GM19463 (cell line): ENCODE data around the gene ZMIZ1.

Experiments
- ATAC-seq: cut with Tn5 transposase; IDR thresholded peaks from one replicate; pipeline ENCODE4 v1.9.1; 2021; ENCODE audit warnings: mild to moderate bottlenecking, moderate library complexity; ENCODE audit not compliant: unreplicated experiment

Gene ZMIZ1

DNA sequence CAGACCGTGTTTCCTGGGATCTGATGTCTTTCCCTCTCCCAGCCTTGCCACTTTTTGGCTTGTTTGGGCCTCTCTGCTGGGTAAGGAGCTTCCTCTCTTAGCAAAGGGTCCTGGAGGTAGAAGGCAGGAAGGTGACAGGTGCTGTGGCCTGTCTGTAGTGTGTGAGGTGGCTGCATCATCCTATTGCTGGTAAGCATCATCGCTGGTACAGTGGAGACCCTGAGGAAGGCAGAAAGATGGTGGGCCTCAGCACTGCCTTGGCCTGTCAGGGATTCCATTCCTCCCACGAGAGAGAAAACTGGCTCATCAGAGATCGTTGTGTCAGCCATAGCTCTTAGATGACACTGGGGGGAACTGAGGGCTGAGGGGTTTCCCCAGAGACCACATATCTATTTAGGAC is 46.5 kb downstream of the ZMIZ1 start:
- no peak for ATAC-seq

GRCh38 chr10:79116368-79116767 is 47.6 kb downstream of the ZMIZ1 start:
- peak; percentile 41 for ATAC-seq

GRCh38 chr10:79116801-79117723 is 48.3 kb downstream of the ZMIZ1 start:
- ATAC-seq = peak; percentile 88

GRCh38 chr10:79118286-79119202 is 49.8 kb downstream of the ZMIZ1 start:
- ATAC-seq = no peak

DNA sequence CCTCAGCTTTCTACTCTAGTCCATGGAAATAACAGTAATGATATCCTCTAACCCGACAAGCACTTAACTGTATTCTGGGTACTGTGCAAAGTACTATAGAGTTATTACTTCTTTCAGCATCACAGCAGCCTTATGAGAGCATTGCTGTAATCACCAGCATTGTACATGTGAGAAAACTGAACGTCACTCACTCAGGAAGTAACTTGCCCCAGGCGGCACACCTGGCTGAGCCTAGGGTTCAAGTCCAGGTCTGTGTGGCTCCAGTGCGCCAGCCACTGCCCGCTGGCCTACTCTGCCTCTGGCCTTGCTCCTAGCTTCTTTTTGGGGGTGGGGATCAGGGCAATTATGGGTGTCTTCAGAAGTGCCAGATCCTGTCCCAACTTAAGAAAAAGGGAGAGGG is 50.5 kb downstream of the ZMIZ1 start:
- ATAC-seq = no peak

- ATAC-seq = no peak
These were observed 54.8 kb downstream of the ZMIZ1 start for GRCh38 chr10:79123547-79123963.

GRCh38 chr10:79124066-79124465 is 55.3 kb downstream of the ZMIZ1 start:
- ATAC-seq = no peak

- no peak for ATAC-seq
These were observed 56.3 kb downstream of the ZMIZ1 start for GRCh38 chr10:79125092-79125491.

DNA sequence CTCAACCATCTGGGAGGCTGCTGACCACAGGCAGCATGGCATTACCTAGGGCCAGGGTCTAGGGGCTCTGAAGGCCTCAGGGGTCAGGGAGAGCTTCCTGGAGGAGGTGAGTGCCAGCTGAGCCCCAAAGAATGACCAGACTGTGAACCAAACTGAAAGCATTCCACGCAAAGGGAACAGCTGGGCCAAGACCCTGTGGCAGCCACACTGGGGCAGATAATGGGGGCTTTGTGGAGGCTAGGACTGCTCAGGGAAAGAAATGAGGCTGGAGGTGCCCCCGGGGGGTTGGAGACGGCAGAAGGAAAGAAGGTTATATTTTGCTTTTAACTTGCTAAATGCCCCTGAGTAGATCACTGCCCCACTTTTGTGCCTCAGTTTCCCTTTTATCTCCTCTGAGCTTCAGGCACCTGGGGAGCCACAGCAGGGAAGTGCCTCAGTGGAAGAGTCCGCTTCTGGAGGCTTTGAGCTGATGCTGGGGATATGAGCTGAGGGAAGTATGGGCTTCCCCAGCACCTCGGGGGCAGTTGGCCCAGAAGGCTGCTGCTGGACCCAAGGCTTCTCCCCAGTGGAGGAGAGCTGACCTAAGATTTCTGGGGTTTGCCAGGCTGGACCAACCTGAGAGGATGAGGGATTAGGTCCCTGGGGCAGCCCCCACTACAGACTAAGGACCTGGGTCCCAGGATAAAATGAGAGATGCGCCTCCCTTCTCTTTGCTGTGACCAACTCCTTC is 57.8 kb downstream of the ZMIZ1 start:
- ATAC-seq = no peak

DNA sequence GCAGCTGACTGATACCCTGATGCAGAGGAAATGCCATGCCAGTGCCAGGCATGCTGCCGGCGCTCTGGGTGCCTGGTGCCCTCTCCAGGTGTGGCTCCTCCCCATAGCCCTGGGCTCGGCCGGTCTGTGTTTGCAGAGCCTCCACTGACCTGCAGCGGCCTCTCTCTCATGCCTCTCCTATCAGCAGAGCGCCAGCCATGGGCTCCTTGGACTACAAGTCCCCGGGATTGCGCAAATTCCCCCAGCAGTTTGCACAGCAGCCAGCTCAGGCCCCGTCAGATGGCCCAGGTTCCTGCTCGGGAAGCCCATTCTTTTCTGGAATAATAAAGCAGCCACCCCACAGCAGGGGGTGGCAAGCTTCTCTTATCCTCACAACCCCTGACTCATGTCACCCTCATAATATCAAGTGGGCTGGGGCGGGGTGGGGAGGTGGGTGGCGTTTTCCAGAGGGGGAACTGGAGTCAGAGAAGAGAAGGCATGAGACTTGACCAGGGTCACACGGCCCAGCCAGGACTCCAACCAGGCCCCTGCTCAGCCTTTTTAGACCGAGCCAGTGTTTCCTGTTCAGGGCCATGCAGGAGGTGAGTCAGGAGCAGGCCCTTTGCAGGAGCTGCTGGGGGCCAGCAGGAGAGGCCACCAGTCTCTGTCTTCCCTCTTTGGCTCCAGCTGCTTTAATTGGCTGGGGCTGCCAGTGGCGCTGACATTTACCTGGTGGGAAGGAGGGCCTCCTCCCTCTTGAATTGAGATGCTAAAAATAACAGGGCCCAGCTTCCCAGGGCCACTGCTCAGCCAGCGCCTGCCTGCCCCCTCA is 58.6 kb downstream of the ZMIZ1 start:
- no peak for ATAC-seq

DNA sequence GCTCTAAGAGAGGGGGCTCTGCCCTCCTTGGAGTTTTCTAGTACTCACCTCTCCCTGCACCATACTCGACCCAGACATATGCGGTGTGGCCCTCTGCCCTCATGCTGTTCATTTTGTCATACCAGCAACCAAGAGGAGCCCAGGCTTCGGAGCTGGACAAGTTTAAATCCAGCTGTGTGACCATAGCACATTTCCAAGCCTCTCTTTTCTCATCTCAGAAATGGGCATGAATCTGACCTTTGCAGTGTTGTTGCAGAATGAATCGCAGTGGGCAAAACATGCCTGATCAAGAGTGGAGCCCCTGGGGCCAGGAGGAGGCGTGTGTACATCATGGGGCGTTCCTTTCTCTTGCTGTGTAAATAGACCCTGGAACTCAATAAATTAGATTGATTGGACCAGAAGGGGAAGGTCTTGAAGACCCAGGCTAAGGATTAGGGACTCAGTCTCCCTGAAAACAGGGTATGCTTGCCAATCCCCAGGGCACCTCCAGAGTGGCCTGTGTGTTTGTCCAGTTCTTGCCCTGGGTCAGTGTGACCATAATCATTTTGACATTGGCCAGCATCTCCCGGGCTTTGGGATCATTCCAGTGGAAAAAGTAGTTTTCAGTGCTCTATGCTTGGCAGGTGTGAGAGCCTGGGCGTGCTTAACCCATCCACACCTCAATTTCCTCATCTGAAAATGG is 59.6 kb downstream of the ZMIZ1 start:
- ATAC-seq = no peak

DNA sequence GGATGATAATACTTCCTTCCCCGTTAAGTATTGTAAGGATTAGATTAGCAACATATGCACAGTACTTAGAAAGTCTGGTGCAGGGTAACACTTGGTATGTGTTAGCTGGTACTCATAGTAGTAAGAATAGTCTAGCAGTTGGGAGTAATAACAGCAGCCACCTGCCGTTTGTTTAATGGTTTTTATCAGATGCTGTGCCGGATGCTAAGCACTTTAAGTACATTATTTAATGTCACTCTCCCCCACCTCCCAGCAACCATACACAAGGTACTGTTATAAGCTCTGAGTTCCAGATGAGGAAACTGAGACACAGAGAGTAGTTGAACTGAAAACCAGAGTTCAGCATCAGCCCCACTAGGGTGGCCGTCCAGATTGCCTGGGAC is 60.1 kb downstream of the ZMIZ1 start:
- ATAC-seq = no peak

DNA sequence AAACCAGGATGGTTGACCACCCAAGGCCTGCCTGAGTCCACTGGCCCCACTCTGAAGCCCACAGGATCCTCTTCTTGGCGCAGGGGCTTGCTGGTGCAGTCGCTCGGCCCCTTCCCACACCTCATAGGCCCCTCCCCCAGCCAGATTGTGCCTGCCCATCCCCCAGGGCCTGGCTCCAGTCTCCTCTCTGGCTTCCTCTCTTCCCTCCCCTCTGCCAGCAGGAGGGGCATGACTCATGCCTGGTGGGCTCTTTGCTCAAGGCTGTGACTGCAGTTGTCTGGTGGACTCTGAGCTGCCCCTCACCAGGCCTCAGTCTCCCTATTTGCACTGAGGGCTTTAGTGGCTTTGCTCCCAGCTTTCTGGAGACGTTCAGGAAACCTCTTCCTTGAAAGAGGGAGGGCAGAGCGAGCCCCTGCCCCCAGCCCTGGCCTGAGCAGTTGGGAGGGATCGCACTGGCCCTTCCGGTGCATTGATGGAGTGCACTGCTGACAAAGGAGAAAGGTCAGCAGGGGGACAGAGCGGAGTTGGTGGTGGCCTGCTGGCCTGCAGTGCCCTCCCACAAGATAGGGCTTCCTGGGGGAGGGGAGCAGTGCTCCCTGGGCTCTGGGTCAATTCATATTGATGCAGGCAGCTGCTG is 60.7 kb downstream of the ZMIZ1 start:
- ATAC-seq = no peak

DNA sequence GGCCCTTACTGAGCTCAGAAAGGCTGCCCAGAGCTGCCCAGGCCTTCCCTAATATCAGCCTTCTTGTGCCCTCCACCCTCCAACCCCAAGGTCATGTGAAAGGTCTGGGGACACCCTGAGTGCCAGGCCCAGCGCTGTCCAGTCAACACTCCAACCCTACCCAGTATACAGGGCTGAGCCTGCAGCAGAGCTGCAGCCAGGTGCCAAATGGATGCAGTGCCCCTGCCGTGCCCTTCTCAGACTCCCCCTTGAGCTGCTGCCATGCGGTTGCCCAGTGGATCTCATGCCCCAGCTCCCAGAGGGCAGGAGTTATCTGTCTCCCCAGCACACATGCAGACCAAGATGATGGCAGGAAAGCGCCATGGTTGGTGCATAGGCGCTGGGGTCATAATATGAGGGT is 61.5 kb downstream of the ZMIZ1 start:
- ATAC-seq = no peak

DNA sequence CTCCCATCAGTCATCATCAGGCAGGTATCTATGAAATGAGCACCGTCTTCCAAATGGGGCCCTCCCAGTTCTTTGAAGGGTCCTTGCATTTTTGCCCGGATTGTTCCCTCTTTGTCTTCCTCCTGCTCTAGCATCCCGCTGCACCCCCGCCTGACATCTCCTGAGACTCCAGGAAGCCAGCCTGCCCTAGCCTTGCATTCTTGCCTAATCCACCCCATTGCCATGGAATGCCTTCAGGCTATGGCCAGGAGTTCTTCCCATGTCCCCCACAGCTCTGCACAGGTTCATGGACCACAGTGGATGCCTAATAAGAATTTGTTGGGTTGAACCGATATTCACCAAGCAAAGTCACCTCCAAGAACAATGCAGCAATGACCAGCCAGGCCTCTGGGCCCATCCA is 62.1 kb downstream of the ZMIZ1 start:
- no peak for ATAC-seq

DNA sequence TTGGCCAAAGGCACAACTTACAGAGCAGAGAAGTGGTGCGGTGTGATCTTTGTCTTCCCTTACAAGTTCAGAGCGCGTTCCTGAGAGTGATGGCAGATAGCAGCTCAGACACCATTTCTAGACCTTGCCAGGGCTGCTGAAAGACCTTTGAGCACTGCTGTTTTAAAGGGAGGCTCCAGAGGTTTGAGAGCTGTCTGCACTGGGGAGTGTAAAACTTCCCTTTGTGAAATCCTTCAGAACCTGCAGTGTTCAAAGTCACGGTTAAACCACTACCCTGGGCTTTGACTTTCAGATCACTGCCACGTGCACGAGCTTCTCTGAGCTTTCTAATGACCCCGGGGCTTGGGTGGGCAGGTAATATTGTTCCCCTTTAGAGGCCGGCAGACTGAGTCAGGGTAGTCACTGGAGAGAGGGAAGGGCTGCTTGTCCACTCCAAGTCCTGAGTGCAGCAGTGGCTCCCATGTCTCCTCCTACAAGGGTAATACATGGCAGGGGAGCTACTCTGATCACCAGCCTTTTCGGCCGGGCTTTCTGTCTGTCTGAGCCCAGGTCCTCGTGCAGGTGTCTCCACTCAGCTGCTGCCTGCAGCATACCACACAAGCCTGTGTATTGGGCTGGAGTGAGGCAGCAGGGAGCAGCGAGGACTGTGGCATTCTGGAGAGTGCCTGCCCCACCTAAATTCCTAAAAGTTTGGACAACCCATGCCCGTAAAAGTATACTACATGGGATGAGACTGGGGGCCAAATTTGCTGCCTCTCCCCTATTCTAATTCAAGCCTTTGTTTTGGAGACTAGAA is 63.3 kb downstream of the ZMIZ1 start:
- ATAC-seq = no peak

DNA sequence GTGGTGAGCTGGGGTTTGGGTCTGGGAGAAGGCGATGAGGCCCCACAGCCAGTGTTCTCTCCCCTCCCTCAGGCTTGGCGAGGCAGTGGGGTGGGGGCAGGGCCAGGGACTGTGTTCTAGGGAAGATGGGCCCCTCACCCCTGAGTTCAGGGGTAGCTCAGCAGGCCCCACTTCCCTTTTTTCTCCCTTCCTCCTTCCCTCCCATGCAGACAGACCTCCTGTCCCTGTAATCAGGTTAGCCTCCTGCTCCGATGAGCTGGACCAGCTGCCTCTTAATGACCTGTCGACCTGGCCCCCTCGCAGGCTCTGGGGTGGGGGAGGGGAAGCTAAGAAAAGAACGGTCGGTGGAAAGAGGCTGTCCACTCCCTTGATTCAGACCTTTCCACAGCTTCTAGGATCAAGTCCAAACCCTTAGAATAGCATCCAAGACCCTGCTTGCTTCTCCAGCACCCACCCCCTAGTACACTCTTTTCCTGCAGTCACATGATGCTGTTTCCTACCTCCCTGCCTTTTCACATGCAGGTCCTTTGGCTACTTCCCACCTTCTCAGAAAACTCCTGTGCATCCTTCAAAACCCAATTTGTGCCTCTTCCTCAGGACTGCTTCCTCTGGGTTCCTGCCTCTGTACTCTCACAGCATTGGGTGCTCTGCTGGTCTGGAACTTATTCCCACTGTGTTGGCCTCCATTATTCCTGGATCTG is 64.1 kb downstream of the ZMIZ1 start:
- no peak for ATAC-seq

DNA sequence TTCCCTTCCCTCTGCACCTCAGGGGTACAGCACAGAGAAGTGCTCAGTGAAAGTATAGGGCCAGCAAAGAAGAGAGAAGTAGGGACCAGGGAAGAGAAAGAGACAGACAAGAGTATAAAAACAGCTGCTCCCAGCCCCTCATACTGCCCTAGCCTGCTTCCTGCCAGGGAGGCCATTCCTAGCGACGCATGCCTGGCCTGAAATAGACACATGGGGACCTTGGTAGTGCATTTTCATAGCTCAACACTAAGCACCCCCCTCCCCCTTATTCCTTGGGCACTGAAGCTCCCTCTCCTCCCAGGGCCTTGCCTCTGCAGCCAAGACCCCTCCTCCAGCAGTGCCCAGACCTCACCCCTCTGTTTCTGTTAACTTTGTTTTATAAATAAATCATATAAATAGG is 64.7 kb downstream of the ZMIZ1 start:
- ATAC-seq = no peak
